Measurements from ENCODE around the gene SETDB2.
A peak's percentile ranks its signal among the peaks of the same experiment; 100 is the strongest.

Gene SETDB2

DNA sequence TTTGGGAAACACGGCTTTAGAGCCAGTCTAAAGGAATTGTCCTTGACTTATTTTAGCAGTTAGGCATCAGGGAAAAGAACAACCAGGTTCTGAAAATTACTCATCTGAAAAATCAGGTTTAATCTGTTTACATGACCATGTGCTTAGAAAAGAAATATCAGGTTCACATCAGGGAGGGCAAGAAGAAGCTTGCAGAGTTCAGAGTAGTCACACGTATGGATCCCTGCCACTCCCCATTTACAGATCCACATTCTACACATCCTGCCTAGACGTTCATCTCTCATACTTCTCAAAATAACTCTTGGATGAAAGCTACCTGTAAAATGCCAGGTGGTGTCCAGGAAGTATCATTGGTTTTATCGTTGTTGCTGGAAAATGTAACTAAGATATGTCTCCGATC lies 37.7 kb downstream of the SETDB2 start:
- no peak for DNase-seq

DNA sequence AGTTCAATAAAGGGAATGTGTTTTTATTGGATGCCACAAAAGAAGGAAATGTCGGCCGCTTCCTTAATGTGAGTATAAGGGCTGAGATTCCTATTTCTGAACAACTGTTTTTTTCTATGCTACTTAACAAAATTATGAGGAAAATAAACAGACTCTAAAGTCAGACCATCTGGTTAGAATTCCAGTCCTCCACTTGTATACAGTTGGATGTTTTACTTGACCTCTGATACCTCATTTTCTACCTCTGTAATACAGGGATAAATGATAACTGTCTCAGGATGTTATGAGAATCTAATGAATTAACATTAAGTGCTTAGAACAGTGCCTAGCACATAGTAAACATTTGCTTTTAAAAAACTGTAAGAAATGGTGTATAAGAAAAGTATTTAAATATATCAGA lies 44.5 kb downstream of the SETDB2 start:
- no peak for DNase-seq

DNA sequence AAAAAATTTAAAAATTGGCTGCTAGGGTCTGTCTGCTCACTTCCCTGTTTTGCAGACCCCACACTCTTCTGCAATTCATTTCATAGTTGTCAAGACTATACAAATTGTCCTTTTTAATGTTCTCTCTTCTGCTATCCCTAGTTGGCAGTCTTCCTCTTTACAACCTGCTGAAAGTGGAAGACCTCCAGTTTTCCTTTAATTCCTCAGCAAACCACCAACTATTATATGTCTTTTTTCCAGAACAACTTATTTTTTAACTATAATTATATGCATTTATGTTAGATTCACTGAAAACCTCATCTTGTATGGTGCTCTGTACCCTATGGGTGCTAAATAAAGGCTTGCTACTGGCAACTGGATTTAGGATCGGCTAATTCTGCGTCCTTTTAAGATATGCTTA lies 50.6 kb downstream of the SETDB2 start:
- no peak for DNase-seq

DNA sequence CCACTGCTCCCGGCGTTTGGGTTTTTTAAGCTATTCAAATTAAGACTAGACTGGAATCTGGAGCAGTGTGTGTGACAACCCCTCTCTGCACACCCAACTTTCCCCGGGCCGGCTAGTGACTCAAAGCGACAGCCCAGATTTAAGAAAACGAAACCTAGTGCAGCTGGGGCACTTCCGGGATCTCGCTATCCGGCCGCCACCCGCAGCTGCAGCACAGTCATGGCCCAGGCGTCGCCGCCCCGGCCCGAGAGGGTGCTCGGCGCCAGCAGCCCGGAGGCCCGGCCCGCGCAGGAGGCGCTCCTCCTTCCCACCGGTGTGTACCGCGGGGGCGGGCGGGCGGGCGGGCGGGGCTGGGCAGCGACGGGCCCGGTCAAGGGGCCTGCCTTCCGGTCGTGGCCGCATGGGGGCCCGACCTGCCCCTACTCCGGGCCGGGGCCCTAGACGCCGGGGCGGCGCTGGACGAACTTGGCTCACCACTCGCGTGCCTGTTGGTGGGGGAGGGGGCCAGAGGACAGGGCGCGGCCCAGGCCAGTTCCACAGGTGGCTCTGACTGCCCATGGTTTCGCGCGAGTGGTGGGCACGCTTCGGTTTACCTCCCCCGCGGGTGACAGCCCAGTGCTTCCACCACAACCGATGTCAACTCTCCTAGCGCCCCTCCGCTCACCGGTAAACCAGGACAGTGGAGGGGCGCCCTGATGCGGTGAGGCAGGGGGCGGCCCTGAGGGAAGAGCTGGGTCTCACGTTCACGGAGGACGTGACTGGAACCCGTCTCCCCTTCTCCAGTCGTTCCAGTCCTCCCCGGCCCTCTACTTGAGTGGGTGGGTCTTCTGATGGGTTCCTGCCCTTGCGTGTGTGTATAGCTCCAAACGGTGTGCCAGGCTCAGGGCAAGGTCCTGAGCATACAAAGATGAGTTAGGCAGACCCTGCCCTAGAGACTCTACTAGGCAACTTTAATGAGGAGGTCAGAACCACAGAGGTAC lies 52.0 kb downstream of the SETDB2 start, which contains the start of gene PHF11:
TSS of gene PHF11 (plus strand) at position 171 of the 980 bp plus-strand sequence. CDS start at position 220, 49 bp downstream.
- peak; percentile 88 for DNase-seq

DNA sequence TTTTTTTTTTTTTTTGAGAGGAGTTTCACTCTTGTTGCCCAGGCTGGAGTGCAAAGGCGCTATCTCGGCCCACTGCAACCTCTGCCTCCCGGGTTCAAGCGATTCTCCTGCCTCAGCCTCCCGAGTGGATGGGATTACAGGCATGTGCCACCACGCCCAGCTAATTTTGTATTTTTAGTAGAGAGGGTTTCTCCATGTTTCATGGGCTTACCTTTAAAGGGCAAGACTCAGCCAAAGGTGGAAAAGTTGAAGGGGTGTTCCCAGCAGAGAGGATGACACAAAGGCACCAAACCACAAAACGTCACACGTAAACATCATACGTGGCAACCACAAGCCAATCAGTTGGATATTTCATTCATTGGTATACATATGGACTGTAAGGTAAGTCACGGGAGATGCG lies 52.8 kb downstream of the SETDB2 start:
- DNase-seq = peak; percentile 73

DNA sequence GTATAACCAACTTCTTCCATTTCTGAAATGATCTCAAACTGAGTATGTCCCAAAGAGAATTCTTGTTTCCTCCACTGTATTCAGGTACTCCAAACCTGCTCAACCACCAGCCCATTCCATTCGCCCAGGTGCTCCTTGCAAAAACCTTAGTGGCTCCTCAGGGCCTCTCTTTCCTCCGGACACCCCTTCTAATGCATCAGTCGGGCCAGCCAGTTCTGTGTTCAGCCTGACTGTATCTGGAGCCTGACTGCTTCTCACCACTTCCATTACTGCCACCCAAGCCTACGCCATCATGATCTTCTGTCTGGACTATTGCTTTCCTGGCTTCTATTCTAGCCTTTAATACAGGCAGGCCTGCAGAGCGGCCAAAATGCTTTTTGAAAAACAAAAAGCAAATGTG lies 53.2 kb downstream of the SETDB2 start:
- DNase-seq = no peak

DNA sequence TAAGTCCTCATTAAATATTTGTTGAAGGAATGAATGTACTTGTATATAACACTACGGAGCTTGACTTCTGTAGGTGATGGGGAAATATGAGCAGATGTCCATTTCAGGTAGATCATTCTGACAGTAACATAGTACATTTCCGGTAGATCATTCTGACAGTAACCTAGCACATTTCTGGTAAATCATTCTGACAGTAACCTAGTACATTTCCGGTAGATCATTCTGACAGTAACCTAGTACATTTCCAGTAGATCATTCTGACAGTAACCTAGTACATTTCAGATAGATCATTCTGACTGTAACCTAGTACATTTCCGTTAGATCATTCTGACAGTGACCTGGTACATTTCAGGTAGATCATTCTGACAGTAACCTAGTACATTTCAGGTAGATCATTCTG lies 54.1 kb downstream of the SETDB2 start:
- DNase-seq = peak; percentile 26

DNA sequence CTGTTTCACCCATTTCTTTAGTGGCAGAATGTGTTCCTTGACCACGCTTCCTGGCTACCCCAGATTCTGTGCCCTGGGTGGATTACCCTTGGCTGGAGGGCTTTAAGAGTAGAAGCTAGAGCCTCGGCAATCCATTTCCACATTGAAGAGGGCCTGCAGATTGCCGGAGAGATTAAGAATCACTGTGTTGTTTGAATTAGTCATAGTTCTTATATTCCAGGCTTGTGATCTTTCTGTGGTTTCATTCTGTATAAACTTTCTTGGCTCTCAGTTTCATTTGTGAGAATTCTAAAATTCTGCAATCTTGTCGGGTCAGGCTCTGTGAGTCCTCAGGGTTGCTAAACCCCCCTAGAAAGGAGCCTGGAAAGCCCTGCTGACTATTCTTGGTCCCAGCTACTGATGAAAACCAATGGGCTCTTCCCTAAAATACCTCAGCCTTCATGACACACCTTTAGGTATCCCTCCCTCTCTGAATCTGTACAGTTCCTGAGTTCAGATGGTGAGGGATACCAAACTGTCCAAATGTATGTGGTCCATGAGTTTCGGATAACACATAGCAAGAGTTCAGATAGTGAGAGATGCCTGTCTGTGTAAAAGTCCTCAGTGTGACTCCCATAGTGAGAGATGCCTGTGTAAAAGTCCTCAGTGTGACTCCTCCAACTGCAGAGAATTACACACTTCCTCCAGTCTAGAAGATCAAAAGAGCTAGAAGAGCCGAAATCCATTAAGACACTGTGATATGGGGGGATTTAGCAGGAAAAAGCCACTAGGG lies 56.0 kb downstream of the SETDB2 start:
- peak; percentile 24 for DNase-seq

DNA sequence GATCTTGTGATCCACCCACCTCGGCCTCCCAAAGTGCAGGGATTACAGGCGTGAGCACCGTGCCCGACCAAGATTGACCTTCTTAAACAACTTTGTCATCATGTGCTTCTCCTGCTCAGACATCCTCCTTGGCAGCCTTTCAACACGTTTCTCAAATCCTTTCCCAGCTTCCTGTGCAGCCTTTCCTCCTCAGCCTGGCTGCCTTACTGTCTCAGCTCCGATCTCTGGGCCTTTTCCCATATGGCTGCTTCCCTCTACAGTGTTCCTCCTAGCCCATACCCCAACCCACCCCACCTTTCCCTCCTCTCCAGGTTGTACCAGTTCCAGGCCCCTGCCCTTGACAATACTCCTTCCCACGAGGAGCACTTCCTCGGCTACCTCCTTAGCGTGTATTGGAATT lies 58.9 kb downstream of the SETDB2 start:
- no peak for DNase-seq

DNA sequence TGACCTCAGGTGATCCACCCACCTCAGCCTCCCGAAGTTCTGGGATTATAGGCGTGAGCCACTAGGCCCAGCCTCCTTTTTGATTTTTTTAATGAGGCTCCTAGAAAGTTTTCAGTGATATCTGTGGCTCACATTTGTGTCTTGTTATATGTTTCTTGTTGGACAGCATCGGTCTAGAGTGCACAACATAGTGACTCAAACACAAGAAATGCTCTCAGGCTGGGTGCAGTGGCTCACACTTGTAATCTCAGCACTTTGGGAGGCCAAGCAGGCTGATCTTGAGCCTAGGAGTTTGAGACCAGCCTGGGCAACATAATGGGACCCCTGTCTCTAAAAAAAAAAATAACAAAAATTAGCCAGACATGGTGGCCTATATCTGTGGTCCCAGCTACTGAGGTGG lies 59.9 kb downstream of the SETDB2 start:
- DNase-seq = no peak

DNA sequence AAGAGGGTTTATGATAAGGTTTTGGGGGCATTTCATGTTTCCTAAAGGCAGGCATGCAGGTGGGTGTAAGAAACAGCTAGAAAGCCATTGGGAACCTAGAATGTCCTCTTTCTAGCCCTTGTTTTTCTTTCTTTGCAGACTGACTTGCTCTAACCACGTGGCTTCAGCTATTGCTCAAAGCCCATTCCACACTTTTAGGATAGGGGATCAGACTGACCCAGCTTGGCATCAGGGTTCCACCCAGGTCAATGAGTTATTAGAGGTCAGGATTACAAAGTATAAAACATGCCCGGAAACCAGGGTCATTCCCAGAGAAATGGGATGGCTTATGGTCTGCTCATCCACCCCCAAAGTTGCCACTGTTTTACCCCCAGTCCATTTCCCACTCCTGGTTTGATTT lies 68.5 kb downstream of the SETDB2 start:
- DNase-seq = no peak

DNA sequence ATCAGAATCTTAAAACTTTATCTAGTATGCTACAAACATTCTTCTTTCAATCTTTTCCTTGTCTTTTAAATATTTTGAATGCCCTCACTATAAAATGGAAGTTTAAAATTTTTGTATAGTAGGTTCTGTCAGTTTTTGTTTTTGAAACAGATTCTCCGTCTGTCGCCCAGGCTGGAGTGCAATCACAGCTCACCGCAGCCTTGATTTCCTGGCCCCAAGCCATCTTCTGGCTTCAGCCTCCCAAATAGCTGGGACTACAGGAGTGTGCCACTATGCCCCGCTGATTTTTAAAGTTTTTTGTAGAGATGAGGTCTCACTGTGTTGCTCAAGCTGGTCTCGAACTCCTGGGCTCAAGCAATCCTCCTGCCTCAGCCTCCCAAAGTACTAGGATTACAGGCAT lies 72.4 kb downstream of the SETDB2 start:
- no peak for DNase-seq

DNA sequence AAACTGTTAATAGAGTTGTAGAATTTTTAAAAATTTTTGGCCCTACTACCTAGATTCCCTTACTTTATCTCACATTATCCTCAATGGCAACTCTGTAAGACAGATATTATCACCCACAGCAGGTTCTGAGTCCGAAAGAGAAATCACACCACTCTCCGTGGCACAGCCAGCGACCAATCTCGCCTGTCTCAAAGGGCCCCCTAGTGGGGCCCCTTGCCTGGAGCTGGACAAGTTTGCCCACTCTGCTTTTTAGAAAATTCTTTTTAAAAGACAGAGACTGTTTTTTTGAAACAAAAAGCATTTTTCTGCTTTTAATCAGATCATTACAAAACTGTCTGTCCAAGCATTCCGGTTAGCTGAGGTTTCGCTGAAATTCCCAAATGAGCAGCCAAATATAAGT lies 73.4 kb downstream of the SETDB2 start:
- DNase-seq = no peak

DNA sequence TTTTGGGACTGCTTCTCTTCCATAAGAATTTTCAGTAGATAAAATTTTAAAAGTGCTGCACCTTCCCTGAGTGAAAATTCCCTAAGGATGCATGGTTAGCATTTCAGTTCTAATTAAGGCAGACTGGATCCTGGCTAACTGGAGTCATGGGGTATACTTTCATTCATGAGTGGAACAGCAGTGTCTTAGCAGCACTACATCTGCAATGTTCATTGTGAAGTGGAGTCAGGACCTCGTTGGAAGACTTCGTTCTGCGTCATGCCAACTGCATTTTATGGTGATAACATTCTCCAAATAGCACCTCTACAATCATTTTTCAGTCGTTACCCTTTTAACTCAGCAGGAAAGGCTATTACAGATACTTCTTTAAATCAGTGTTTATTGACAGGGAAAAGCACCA lies 77.2 kb downstream of the SETDB2 start:
- no peak for DNase-seq

DNA sequence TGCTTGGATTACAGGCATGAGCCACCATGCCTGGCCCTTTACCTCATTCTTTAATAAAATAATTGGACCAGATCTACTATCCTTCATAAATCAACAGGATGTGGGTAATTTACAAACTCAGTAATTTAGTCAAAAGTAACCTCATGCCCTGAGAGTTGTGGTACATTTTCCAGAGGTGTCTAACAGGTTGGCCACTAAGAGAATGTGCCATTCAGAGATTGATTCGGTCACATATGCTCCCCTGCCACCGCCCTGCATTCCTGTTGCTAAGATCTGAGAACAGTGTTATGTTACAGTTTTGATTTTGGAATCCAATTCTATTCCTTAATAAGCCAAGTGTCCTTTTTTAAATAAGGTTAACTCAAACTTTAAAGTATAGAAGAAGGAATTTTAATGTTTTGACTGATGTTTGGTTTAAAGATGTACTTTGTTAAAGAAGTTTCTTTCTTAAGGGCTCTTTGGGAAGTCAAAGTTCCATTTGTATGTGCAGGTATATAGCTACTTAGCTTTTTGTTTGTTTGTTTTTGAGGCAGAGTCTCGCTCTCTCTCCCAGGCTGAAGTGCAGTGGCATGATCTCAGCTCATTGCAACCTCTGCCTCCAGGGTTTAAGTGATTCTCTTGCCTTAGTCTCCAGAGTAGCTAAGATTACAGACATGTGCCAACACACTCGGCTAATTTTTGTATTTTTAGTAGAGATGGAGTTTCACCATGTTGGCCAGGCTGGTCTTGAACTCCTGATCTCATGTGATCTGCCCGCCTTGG lies 80.8 kb downstream of the SETDB2 start:
- DNase-seq = no peak

DNA sequence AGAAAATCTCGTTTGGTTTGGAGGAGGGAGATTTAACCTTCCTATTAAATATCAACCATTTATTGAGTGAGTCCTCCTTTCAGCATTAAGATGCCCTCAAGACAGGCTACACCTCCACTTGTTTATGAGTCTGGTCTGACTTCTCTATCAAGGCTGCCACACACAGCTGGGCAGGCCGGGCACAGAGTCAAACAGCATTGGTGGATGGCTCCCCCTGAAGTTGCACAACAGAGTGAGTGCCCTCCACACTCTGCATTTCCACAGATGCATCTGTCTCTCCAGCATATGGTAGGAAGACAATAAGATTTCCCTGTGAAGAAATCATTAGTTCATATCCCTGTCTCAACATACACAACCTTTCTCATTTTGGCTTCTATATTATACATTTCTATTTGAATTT lies 83.0 kb downstream of the SETDB2 start:
- DNase-seq = no peak

DNA sequence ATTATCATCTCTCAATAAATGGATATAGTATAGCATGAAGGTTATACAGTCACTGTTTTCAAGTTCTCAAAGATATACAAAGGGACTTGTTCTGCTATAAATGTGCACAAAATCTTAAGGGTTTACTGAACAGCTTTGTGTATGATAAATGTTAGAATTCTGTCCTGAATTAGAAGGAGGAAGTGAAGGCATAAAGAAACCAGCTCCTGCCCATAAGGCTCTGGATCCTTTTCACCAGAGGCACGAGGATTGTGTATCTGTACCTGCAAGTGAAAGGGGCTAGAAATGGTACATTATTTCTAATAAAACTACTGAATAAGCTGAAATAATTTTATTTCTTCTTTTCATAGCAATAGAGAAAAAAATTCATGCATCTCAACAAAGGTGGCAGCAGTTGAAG lies 84.1 kb downstream of the SETDB2 start:
- DNase-seq = no peak

DNA sequence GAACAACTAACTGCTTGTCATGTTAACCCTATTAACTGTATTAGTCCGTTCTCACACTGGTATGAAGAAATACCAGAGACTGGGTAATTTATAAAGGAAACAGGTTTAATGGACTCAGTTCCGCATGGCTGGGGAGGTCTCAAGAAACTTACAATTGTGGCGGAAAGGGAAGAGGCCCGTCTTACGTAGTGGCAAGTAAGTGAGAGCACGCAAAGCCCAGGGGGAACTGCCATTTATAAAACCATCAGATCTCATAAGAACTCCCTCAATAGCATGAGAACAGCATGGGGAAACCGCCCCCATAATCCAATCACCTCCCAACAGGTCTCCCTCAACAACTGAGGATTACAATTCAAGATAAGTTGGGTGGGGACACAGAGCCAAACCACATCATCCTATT lies 86.4 kb downstream of the SETDB2 start:
- peak; percentile 14 for DNase-seq

DNA sequence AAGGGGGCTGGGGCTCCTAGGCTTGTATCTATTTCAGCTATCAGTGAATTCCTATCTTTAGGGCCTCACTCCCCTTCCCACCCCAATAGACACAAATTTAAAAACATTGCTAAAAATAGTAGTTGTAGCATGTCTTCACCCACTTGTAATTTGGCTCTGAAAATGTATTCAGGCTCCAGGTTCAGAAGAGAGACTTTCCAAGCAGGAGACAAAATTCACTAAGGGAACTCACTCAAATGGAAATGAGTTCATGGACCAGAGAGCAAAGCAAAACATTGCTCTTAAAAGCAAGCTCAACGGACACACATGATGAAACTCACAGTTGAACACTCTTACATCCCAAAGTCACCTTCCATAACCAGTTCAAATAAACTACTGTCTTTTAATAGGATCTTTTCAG lies 88.5 kb downstream of the SETDB2 start:
- no peak for DNase-seq

DNA sequence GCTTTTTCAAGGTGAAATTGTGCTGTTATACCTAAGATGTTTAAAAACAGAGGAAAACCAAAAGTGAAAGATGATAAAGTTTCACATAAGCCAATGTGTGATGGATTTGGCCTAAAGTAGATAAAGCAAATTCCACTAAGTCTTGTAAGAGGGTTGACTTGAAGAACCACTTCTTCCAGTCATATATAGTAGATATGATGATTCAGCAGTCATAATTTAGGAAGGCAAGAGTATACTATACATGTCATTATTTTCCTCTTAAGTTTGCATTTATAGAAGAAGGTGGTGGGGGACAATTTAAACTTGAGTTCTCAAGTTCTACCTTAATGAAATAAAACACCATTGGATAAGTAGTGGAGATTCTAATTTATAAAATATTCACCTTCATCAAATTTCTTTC lies 88.9 kb downstream of the SETDB2 start:
- no peak for DNase-seq

DNA sequence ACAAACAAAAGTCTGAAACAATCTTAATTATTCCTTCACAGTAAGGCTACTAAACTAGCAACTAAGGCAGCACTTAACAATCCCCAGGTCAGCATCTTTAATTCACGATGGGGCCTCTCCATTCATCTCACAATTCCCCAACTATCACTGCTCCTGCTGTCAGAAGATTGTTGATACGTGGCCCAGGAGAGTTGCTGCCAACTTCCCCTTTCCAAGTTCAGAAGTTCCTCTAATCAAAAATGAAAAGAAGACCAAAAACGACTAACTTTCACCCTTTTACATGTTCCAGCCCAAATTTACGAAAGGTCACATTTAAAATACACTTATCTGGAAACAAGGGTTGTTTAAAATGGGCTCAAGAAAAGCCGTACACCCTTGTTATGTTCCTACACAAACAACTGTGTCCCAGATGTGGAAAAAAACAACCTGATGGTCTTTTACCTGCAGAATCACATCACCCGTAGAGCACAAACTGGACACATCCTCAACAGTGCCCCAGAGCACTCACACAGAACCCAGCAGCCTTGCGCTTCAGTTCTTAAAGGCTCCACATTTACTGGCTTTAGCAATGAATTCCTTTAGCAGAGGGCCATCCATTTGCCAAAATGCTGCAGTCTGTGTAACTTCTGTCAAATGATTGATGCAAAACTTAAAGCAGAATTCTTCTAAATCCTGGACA lies 89.7 kb downstream of the SETDB2 start:
- DNase-seq = no peak

DNA sequence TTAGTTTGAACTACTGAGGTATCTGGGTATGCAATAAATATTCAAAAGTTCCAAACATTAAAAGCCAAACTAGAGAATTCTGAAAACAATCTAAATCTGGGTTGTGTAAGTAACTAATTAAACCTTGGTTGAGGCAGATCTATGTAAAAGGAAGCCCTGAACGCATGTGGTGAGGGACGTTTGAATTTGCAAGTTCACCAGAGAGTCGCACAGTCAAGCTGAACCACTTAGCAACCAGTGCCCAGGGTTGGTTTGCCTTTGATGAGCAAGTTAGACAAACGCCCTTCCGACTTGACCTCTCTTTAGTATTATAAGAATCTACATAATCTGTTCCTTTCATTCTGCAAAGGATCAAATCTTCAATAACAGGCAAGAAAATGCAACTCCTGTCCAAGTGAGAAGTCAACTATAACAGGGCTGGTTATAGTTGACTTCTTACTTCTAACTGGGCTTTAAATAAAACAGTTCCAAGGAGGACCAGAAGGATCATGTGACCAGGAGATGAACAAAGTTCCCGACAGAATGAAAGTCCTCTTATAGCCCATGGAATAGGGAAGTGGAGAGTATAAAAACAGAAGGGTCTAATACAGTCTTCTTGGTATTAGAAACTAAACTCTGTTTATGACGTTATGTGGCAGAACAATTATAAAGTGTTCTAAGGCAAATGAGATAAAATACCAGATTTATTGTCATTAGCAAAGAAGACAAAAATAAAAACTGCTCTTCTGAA lies 92.2 kb downstream of the SETDB2 start:
- DNase-seq = no peak

All from CD4-positive, alpha-beta T cell treated with Interleukin-12 subunit alpha and Interleukin-12 subunit beta, for 1 hour (primary cell).